AG04449 (cell line): ENCODE results near the gene MYO18B.

Experiments
- CTCF ChIA-PET: fragments of 350-600 bp; formaldehyde crosslinking; extraction: SDS; loops from one replicate; lab custom pipeline; 2021; ENCODE audit warnings: antibody characterized with exemption; lab: Yijun Ruan, JAX
- POLR2A ChIA-PET: fragments of 400-600, 350-600 bp; formaldehyde crosslinking; extraction: SDS; loops from one replicate; lab custom pipeline; 2020; ENCODE audit warnings: antibody characterized with exemption, inconsistent platforms; lab: Yijun Ruan, JAX
- DNase-seq: peaks from one replicate; pipeline ENCODE4 v3.0.0-alpha.2; 2010; ENCODE audit warnings: low read depth, low spot score
- H3K4me3 ChIP-seq: 2 replicates; pipeline ENCODE4 v1.5.1; 2011; ENCODE audit warnings: low read depth, mild to moderate bottlenecking, control low read depth, low read length
- TF ChIP-seq, protein P1 (sequence below): IDR thresholded peaks from one replicate; pipeline ENCODE4 v1.5.1; 2011; ENCODE audit warnings: mild to moderate bottlenecking, moderate library complexity, low read length, control low read depth, inconsistent platforms; ENCODE audit not compliant: insufficient read depth; ENCODE audit errors: missing control alignments

The MYO18B gene

GRCh38 chr22:26047920-26048319 lies 305.9 kb downstream of the MYO18B start:
- TF ChIP-seq, protein P1, sequence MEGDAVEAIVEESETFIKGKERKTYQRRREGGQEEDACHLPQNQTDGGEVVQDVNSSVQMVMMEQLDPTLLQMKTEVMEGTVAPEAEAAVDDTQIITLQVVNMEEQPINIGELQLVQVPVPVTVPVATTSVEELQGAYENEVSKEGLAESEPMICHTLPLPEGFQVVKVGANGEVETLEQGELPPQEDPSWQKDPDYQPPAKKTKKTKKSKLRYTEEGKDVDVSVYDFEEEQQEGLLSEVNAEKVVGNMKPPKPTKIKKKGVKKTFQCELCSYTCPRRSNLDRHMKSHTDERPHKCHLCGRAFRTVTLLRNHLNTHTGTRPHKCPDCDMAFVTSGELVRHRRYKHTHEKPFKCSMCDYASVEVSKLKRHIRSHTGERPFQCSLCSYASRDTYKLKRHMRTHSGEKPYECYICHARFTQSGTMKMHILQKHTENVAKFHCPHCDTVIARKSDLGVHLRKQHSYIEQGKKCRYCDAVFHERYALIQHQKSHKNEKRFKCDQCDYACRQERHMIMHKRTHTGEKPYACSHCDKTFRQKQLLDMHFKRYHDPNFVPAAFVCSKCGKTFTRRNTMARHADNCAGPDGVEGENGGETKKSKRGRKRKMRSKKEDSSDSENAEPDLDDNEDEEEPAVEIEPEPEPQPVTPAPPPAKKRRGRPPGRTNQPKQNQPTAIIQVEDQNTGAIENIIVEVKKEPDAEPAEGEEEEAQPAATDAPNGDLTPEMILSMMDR: no peak
- ChIA-PET POLR2A (no interaction called here), CTCF (no interaction called here)
- H3K4me3 ChIP-seq: no peak overlapping the region
- no peak for DNase-seq

- POLR2A ChIA-PET: no interaction called here
- DNase-seq: no peak
- H3K4me3 ChIP-seq: no peak overlapping the region
- TF ChIP-seq, protein P1: no peak
- CTCF ChIA-PET: no interaction called here
These were observed 308.1 kb downstream of the MYO18B start for GRCh38 chr22:26050079-26050478.

DNA sequence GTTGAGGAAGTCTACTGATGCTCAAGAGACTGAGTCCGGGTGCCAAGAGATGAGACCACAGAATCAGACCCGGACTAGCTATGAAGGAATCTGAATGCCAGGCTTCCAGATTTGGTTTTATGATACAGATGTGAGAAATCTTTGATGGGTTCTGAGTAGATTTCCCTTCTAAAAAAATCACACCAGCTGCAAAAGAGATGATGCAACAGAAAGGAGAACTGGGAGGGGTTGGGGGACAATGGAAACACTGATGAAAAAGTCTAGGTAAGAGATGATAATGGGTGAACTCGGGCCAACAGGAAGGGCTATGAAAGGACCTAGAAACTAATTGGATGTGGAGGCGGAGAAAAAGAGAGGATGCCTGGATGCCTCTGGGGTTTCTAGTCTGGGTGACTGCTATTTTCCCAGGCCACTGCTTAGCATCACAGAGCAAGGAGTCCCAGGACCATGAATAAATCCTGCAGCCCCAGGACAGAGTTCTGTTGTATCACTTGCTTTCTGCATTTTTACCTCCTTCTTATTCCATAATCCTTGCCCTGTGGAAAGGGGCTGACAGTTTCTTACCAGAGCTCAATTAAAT lies 311.8 kb downstream of the MYO18B start:
- TF ChIP-seq, protein P1: no peak
- CTCF ChIA-PET: no interaction called here
- H3K4me3 ChIP-seq: no peak overlapping the region
- DNase-seq: no peak
- POLR2A ChIA-PET: no interaction called here

DNA sequence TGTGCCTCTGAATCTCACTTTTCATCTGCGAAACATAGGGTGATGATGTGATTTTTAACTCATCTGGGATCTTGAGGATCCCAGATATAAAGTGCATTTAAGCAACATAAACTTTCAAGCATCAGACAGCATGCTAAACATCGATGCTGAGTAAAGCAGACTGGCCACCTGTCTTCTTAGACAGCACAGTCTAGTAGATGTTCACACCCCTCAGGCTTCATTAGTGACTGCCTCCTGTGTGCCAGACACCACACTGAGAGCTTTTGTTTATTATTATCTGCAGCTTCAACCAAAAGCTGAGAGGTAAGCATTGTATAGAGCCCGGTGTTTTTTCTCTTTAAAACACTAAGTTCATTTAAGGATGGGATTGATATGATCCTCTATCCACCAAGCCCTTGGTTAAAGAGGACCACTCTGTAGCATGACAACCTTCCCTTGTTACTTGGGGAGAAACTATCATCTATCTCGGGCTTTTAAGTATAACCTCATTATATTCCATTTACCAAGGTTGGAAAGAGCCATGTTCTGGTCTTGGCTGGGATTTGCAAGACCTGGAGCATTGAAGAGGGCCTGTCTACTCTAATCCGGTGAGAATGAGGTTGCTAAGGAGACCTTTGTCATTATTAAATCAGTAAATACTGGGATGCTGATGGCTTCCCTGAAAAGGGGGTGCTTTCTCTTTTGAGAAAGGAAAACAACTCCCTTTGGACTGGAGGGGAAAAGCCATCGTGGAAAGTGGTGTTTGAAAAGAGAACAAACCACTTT lies 313.0 kb downstream of the MYO18B start:
- no peak overlapping the region for H3K4me3 ChIP-seq
- DNase-seq: no peak
- TF ChIP-seq, protein P1: no peak
- CTCF ChIA-PET: no interaction called here
- POLR2A ChIA-PET: no interaction called here

DNA sequence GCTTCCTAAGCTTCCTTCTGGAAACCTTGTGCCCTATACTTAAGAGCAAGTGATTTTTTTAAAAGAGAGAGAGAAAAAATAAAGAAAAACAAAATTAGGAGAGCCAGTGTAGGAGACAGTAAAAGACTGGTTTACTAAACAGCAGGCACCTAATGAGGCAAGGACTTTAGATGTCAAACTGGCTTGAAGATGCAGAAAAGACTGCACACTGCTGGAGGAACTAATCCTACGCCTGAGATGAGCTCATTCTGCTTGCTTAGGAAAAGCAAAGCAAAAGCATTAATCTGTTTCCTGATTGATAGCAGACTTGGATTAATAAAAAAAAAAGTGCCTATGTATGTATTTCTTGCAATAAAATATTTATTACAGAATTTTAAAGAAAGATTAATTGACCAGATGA lies 313.7 kb downstream of the MYO18B start:
- TF ChIP-seq, protein P1: no peak
- no peak for DNase-seq
- CTCF ChIA-PET: no interaction called here
- no peak overlapping the region for H3K4me3 ChIP-seq
- POLR2A ChIA-PET: no interaction called here

DNA sequence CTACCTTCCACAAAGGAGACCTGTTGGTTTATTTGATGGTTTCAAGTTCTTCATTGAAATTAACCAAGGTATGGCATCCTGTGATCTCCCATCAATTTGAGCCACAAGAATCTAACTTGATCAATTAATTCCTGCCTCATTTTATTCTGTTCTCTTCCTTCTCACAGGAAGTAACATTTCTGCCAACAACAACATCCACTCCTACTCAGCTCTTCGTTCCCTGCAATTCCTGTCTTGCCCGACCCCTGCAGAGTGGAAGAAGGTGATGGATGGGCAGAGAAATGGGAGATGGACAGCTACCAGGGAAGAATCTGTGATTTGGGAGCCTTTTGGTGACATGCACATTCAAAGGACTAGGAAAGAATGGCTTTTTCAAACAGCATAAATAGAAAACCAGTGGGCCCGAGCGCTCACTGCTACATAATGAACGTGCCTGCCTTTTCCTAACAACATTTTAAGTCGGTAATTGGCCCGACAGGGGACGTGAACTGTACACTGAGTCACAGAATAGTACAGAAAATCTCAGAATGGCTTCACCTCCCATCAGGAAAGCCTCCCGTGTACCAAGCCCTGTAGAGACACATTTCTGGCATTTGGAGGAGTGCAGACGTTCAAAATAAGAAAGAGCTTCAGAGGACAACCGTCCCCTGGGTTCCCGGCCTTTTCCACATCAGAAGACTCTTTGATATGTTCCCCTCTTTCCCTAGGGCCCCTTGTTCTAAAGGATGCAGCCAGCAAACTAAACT lies 314.6 kb downstream of the MYO18B start:
- DNase-seq: no peak
- TF ChIP-seq, protein P1: no peak
- H3K4me3 ChIP-seq: no peak overlapping the region
- POLR2A ChIA-PET: no interaction called here
- CTCF ChIA-PET: no interaction called here
